ENCODE measurements around the gene FBRS. TPM values are rescaled to one million over a fixed set of nuclear protein-coding genes. Genes with fewer than 3 reads are reported as not detected.
A peak's percentile ranks its signal among the peaks of the same experiment; 100 is the strongest.

FBRS gene
- total and polyA plus RNA-seq, 2 of the 13 experiments (the other 11 are each of a cell fraction or from before 2014, with no cell fraction given) = 13.7 to 16.2 TPM

DNA sequence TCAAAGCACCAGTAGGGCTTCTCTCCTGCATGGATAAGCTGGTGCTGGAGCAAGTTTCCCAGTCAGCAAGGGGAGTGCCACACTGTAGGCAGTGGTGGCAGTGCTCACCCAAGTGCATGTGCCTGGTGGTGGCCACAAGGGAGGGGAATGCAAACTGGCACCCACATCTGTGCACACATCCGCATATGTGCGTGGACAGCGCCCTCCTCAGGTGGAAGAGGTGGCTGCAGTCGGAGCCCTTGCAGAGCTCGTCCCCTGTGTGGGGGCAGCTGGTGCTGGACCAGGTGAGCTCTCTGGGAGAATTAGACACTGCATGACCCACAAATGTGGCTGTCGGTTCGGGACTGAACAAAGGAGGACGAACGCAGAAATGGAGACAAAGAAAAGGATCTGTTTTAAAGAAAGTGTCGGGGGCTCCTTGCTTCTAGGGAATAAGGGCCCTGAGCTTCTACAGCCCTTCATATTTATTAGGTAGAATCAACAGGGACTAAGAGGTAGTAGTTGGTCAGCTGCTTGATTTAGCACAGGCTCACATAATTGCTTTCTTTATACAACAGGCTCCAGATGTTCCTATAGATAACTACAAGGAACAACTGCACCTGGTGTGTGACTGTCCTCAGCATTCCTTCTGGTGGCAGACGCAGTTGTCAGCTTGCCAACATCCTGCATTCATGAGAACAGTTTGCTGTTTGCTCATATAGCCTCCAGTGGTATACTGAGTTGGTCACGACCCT, 42.7 kb upstream of the FBRS start (continued):
- TF ChIP-seq NAIF1 (CRISPR knock-in tag; IDR thresholded peaks at IDR 0.05; ENCODE audit: borderline replicate concordance) (no peak), ZNF737 (CRISPR knock-in tag; IDR thresholded peaks at IDR 0.05; ENCODE audit: borderline replicate concordance) (no peak), MTA1 (CRISPR knock-in tag; IDR thresholded peaks at IDR 0.05; ENCODE audit: borderline replicate concordance) (no peak; the same call in 1 of the 2 replicates), HHEX (CRISPR knock-in tag; IDR thresholded peaks at IDR 0.05) (no peak), NCOA1 (CRISPR knock-in tag; IDR thresholded peaks at IDR 0.05) (no peak), IRX3 (CRISPR knock-in tag; IDR thresholded peaks at IDR 0.05; ENCODE audit: borderline replicate concordance, low read depth) (no peak), MED1 (CRISPR knock-in tag; IDR thresholded peaks at IDR 0.05) (no peak; the same call in 1 of the 2 replicates), LCORL (IDR thresholded peaks at IDR 0.05) (no peak), LCORL (CRISPR knock-in tag; IDR thresholded peaks at IDR 0.05) (0 out of 2 replicates have a peak, but pooled peaks have one; percentile 23), ZBTB7B (CRISPR knock-in tag; IDR thresholded peaks at IDR 0.05) (no peak), KDM5A (IDR thresholded peaks at IDR 0.05; ENCODE audit: borderline replicate concordance, low read length) (no peak), FLYWCH1 (CRISPR knock-in tag; IDR thresholded peaks at IDR 0.05) (no peak), RBM39 (IDR thresholded peaks at IDR 0.05; ENCODE audit: low read depth, low read length, poor library complexity, severe bottlenecking) (no peak), ZFX (CRISPR knock-in tag; IDR thresholded peaks at IDR 0.05; ENCODE audit: low read depth) (0 out of 2 replicates have a peak, but pooled peaks have one; percentile 22), ZNF614 (CRISPR knock-in tag; IDR thresholded peaks at IDR 0.05; ENCODE audit: borderline replicate concordance) (no peak), ZNF788 (CRISPR knock-in tag; IDR thresholded peaks at IDR 0.05; ENCODE audit: borderline replicate concordance) (peak; percentile 35; the same call in 1 of the 2 replicates), CBX2 (IDR thresholded peaks at IDR 0.05; ENCODE audit: low read depth, low read length) (no peak), CBX2 (CRISPR knock-in tag; IDR thresholded peaks at IDR 0.05; ENCODE audit: low read depth) (no peak), ZNF629 (CRISPR knock-in tag; conservative IDR thresholded peaks at IDR 0.05) (no peak), ARNT (IDR thresholded peaks at IDR 0.05) (no peak), POGZ (CRISPR knock-in tag; IDR thresholded peaks at IDR 0.05) (no peak), ZNF569 (CRISPR knock-in tag; IDR thresholded peaks at IDR 0.05; ENCODE audit: borderline replicate concordance) (no peak)
- TF ChIP-seq, protein P1, sequence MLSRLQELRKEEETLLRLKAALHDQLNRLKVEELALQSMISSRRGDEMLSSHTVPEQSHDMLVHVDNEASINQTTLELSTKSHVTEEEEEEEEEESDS (CRISPR knock-in tag; IDR thresholded peaks at IDR 0.05; ENCODE audit: borderline replicate concordance) = no peak
- TF ChIP-seq, protein P2, sequence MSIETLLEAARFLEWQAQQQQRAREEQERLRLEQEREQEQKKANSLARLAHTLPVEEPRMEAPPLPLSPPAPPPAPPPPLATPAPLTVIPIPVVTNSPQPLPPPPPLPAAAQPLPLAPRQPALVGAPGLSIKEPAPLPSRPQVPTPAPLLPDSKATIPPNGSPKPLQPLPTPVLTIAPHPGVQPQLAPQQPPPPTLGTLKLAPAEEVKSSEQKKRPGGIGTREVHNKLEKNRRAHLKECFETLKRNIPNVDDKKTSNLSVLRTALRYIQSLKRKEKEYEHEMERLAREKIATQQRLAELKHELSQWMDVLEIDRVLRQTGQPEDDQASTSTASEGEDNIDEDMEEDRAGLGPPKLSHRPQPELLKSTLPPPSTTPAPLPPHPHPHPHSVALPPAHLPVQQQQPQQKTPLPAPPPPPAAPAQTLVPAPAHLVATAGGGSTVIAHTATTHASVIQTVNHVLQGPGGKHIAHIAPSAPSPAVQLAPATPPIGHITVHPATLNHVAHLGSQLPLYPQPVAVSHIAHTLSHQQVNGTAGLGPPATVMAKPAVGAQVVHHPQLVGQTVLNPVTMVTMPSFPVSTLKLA (IDR thresholded peaks at IDR 0.05) = no peak
- TF ChIP-seq, protein P3, sequence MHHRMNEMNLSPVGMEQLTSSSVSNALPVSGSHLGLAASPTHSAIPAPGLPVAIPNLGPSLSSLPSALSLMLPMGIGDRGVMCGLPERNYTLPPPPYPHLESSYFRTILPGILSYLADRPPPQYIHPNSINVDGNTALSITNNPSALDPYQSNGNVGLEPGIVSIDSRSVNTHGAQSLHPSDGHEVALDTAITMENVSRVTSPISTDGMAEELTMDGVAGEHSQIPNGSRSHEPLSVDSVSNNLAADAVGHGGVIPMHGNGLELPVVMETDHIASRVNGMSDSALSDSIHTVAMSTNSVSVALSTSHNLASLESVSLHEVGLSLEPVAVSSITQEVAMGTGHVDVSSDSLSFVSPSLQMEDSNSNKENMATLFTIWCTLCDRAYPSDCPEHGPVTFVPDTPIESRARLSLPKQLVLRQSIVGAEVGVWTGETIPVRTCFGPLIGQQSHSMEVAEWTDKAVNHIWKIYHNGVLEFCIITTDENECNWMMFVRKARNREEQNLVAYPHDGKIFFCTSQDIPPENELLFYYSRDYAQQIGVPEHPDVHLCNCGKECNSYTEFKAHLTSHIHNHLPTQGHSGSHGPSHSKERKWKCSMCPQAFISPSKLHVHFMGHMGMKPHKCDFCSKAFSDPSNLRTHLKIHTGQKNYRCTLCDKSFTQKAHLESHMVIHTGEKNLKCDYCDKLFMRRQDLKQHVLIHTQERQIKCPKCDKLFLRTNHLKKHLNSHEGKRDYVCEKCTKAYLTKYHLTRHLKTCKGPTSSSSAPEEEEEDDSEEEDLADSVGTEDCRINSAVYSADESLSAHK (CRISPR knock-in tag; IDR thresholded peaks at IDR 0.05; ENCODE audit: borderline replicate concordance) = no peak
- TF ChIP-seq, protein P4, sequence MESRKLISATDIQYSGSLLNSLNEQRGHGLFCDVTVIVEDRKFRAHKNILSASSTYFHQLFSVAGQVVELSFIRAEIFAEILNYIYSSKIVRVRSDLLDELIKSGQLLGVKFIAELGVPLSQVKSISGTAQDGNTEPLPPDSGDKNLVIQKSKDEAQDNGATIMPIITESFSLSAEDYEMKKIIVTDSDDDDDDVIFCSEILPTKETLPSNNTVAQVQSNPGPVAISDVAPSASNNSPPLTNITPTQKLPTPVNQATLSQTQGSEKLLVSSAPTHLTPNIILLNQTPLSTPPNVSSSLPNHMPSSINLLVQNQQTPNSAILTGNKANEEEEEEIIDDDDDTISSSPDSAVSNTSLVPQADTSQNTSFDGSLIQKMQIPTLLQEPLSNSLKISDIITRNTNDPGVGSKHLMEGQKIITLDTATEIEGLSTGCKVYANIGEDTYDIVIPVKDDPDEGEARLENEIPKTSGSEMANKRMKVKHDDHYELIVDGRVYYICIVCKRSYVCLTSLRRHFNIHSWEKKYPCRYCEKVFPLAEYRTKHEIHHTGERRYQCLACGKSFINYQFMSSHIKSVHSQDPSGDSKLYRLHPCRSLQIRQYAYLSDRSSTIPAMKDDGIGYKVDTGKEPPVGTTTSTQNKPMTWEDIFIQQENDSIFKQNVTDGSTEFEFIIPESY (CRISPR knock-in tag; IDR thresholded peaks at IDR 0.05) = peak; percentile 67; the same call in 1 of the 2 replicates
